Ishikawa (cell line): Measurements from ENCODE around the gene LPP.

Source experiments
- CEBPB ChIP-seq: IDR thresholded peaks from 2 replicates; pipeline ENCODE4 v1.6.1; 2012
- EP300 ChIP-seq: IDR thresholded peaks from 2 replicates; pipeline ENCODE4 v1.6.1; 2012; ENCODE audit warnings: borderline replicate concordance
- FOXM1 ChIP-seq: IDR thresholded peaks from 2 replicates; pipeline ENCODE4 v1.6.1; 2012; ENCODE audit warnings: low read depth, borderline replicate concordance
- RAD21 ChIP-seq: IDR thresholded peaks from 2 replicates; pipeline ENCODE4 v1.6.1; 2012; ENCODE audit warnings: low read depth
- TAF1 ChIP-seq: IDR thresholded peaks from 2 replicates; pipeline ENCODE4 v1.6.1; 2012; ENCODE audit warnings: low read depth, mild to moderate bottlenecking
- YY1 ChIP-seq: IDR thresholded peaks from 2 replicates; pipeline ENCODE4 v1.6.1; 2012; ENCODE audit warnings: low read depth
- TF ChIP-seq, protein P1 (sequence below): IDR thresholded peaks from 2 replicates; pipeline ENCODE4 v1.6.1; 2012
- TF ChIP-seq, protein P2 (sequence below): IDR thresholded peaks from 2 replicates; pipeline ENCODE4 v1.6.1; 2012; ENCODE audit warnings: low read depth, mild to moderate bottlenecking

DNA sequence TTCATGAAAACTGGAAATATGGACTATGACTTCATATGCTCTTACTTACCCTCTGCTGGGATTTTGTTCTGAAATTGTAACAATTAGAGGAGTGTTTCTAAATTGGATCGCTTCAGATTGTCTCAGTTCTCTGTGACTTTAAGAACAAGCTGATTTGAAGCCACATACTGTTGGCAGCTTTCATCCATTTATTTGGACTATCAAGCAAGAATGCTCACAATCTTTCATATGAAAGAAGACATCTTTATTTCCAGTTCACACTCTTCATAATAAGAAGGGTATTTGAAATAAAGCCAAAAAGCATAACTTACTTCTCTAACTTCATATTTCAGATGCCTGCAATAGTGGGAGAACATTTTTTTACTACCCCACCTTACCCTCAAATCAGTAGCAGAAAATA is 526.2 kb downstream of the LPP start:
- TF ChIP-seq EP300 (no peak), RAD21 (no peak), TAF1 (no peak), YY1 (no peak), CEBPB (no peak), FOXM1 (no peak)
- TF ChIP-seq, protein P1, sequence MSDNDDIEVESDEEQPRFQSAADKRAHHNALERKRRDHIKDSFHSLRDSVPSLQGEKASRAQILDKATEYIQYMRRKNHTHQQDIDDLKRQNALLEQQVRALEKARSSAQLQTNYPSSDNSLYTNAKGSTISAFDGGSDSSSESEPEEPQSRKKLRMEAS: no peak
- TF ChIP-seq, protein P2, sequence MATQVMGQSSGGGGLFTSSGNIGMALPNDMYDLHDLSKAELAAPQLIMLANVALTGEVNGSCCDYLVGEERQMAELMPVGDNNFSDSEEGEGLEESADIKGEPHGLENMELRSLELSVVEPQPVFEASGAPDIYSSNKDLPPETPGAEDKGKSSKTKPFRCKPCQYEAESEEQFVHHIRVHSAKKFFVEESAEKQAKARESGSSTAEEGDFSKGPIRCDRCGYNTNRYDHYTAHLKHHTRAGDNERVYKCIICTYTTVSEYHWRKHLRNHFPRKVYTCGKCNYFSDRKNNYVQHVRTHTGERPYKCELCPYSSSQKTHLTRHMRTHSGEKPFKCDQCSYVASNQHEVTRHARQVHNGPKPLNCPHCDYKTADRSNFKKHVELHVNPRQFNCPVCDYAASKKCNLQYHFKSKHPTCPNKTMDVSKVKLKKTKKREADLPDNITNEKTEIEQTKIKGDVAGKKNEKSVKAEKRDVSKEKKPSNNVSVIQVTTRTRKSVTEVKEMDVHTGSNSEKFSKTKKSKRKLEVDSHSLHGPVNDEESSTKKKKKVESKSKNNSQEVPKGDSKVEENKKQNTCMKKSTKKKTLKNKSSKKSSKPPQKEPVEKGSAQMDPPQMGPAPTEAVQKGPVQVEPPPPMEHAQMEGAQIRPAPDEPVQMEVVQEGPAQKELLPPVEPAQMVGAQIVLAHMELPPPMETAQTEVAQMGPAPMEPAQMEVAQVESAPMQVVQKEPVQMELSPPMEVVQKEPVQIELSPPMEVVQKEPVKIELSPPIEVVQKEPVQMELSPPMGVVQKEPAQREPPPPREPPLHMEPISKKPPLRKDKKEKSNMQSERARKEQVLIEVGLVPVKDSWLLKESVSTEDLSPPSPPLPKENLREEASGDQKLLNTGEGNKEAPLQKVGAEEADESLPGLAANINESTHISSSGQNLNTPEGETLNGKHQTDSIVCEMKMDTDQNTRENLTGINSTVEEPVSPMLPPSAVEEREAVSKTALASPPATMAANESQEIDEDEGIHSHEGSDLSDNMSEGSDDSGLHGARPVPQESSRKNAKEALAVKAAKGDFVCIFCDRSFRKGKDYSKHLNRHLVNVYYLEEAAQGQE: no peak
